ENCODE results near the gene ANKS4B.
A peak's percentile ranks its signal among the peaks of the same experiment; 100 is the strongest.

Gene ANKS4B

DNA sequence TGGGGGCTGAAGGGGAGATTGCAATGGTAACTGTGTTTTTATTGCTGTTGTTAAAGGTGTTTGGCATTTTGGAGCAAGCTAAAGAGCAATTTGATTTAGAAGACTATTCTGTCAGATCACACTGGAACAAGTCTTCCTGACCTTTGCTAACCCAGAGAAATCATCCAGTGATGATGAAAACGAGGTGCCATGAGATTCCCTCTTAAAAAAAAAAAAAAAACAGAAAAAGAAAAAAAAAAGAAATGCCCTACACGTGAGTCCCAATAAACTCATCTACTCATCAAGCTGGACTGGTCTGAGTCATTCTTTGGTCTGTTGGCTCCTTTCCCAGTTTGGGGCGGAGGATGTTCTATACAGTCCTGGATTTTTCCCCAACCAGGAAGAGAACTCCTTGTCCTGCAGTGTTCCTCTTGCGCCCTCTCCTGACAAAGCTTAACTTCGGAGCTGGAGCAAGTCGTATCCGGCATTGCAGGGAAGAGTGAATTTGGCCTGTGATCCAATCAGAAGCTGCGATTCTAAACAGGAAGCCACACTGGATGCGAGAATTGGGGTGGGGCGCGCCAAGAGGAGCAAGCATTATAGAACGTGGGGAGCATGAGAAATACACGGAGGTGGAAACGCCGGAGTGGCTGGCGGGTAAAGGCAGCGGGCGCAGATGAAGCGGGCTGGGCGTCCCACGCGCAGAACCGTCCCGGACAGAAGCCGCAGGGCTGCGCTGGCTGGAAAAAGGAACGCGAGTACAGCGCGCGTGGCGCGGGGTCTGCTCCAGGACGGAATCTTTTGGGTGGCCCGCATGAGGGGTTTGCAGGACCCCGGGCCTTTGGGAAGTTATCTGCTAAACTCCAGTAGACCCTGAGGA, 67.0 kb downstream of the ANKS4B start (continued):
- TF ChIP-seq ZNF561 (tag by site-specific recombination; IDR thresholded peaks at IDR 0.05; ENCODE audit: borderline replicate concordance) (0 out of 2 replicates have a peak, but pooled peaks have one; percentile 52), ZNF629 (tag by site-specific recombination; IDR thresholded peaks at IDR 0.05) (peak; percentile 86), ZNF600 (tag by site-specific recombination; IDR thresholded peaks at IDR 0.05) (peak; percentile 90), ZXDB (tag by site-specific recombination; IDR thresholded peaks at IDR 0.05) (peak; percentile 84; the same call in 1 of the 2 replicates), ZNF24 (tag by site-specific recombination; IDR thresholded peaks at IDR 0.05) (peak; percentile 81; the same call in 1 of the 2 replicates), ZNF239 (tag by site-specific recombination; IDR thresholded peaks at IDR 0.05) (no peak), ZIC2 (tag by site-specific recombination; IDR thresholded peaks at IDR 0.05) (0 out of 2 replicates have a peak, but pooled peaks have one; percentile 11), BCL11A (tag by site-specific recombination; IDR thresholded peaks at IDR 0.05; ENCODE audit: low read depth) (0 out of 2 replicates have a peak, but pooled peaks have one; percentile 22), MZF1 (tag by site-specific recombination; IDR thresholded peaks at IDR 0.05; ENCODE audit: borderline replicate concordance) (no peak), SP3 (tag by site-specific recombination; IDR thresholded peaks at IDR 0.05) (peak; percentile 52), IKZF3 (tag by site-specific recombination; IDR thresholded peaks at IDR 0.05) (peak; percentile 100), ZNF660 (tag by site-specific recombination; IDR thresholded peaks at IDR 0.05) (peak; percentile 93), ZNF341 (tag by site-specific recombination; IDR thresholded peaks at IDR 0.05; ENCODE audit: low read depth) (peak; percentile 80), ZFP69B (tag by site-specific recombination; IDR thresholded peaks at IDR 0.05) (peak; percentile 91), FEZF1 (tag by site-specific recombination; IDR thresholded peaks at IDR 0.05) (peak; percentile 35; the same call in 1 of the 2 replicates), KLF9 (tag by site-specific recombination; IDR thresholded peaks at IDR 0.05; ENCODE audit: low read depth) (no peak; the same call in 1 of the 2 replicates), ZNF654 (tag by site-specific recombination; IDR thresholded peaks at IDR 0.05; ENCODE audit: low read depth) (peak; percentile 100)
- TF ChIP-seq, protein P1, sequence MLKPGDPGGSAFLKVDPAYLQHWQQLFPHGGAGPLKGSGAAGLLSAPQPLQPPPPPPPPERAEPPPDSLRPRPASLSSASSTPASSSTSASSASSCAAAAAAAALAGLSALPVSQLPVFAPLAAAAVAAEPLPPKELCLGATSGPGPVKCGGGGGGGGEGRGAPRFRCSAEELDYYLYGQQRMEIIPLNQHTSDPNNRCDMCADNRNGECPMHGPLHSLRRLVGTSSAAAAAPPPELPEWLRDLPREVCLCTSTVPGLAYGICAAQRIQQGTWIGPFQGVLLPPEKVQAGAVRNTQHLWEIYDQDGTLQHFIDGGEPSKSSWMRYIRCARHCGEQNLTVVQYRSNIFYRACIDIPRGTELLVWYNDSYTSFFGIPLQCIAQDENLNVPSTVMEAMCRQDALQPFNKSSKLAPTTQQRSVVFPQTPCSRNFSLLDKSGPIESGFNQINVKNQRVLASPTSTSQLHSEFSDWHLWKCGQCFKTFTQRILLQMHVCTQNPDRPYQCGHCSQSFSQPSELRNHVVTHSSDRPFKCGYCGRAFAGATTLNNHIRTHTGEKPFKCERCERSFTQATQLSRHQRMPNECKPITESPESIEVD (tag by site-specific recombination; IDR thresholded peaks at IDR 0.05): peak; percentile 86
- TF ChIP-seq, protein P2, sequence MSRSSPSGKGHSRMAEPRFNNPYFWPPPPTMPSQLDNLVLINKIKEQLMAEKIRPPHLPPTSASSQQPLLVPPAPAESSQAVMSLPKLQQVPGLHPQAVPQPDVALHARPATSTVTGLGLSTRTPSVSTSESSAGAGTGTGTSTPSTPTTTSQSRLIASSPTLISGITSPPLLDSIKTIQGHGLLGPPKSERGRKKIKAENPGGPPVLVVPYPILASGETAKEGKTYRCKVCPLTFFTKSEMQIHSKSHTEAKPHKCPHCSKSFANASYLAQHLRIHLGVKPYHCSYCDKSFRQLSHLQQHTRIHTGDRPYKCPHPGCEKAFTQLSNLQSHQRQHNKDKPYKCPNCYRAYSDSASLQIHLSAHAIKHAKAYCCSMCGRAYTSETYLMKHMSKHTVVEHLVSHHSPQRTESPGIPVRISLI (tag by site-specific recombination; IDR thresholded peaks at IDR 0.05): peak; percentile 100
- TF ChIP-seq, protein P3, sequence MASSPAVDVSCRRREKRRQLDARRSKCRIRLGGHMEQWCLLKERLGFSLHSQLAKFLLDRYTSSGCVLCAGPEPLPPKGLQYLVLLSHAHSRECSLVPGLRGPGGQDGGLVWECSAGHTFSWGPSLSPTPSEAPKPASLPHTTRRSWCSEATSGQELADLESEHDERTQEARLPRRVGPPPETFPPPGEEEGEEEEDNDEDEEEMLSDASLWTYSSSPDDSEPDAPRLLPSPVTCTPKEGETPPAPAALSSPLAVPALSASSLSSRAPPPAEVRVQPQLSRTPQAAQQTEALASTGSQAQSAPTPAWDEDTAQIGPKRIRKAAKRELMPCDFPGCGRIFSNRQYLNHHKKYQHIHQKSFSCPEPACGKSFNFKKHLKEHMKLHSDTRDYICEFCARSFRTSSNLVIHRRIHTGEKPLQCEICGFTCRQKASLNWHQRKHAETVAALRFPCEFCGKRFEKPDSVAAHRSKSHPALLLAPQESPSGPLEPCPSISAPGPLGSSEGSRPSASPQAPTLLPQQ (tag by site-specific recombination; IDR thresholded peaks at IDR 0.05): peak; percentile 92
- TF ChIP-seq, protein P4, sequence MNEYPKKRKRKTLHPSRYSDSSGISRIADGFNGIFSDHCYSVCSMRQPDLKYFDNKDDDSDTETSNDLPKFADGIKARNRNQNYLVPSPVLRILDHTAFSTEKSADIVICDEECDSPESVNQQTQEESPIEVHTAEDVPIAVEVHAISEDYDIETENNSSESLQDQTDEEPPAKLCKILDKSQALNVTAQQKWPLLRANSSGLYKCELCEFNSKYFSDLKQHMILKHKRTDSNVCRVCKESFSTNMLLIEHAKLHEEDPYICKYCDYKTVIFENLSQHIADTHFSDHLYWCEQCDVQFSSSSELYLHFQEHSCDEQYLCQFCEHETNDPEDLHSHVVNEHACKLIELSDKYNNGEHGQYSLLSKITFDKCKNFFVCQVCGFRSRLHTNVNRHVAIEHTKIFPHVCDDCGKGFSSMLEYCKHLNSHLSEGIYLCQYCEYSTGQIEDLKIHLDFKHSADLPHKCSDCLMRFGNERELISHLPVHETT (tag by site-specific recombination; IDR thresholded peaks at IDR 0.05): peak; percentile 84
- TF ChIP-seq, protein P5, sequence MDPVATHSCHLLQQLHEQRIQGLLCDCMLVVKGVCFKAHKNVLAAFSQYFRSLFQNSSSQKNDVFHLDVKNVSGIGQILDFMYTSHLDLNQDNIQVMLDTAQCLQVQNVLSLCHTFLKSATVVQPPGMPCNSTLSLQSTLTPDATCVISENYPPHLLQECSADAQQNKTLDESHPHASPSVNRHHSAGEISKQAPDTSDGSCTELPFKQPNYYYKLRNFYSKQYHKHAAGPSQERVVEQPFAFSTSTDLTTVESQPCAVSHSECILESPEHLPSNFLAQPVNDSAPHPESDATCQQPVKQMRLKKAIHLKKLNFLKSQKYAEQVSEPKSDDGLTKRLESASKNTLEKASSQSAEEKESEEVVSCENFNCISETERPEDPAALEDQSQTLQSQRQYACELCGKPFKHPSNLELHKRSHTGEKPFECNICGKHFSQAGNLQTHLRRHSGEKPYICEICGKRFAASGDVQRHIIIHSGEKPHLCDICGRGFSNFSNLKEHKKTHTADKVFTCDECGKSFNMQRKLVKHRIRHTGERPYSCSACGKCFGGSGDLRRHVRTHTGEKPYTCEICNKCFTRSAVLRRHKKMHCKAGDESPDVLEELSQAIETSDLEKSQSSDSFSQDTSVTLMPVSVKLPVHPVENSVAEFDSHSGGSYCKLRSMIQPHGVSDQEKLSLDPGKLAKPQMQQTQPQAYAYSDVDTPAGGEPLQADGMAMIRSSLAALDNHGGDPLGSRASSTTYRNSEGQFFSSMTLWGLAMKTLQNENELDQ (tag by site-specific recombination; IDR thresholded peaks at IDR 0.05; ENCODE audit: low read depth): no peak
- TF ChIP-seq, protein P6, sequence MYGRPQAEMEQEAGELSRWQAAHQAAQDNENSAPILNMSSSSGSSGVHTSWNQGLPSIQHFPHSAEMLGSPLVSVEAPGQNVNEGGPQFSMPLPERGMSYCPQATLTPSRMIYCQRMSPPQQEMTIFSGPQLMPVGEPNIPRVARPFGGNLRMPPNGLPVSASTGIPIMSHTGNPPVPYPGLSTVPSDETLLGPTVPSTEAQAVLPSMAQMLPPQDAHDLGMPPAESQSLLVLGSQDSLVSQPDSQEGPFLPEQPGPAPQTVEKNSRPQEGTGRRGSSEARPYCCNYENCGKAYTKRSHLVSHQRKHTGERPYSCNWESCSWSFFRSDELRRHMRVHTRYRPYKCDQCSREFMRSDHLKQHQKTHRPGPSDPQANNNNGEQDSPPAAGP (tag by site-specific recombination; IDR thresholded peaks at IDR 0.05): peak; percentile 68
- TF ChIP-seq, protein P7, sequence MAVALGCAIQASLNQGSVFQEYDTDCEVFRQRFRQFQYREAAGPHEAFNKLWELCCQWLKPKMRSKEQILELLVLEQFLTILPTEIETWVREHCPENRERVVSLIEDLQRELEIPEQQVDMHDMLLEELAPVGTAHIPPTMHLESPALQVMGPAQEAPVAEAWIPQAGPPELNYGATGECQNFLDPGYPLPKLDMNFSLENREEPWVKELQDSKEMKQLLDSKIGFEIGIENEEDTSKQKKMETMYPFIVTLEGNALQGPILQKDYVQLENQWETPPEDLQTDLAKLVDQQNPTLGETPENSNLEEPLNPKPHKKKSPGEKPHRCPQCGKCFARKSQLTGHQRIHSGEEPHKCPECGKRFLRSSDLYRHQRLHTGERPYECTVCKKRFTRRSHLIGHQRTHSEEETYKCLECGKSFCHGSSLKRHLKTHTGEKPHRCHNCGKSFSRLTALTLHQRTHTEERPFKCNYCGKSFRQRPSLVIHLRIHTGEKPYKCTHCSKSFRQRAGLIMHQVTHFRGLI (tag by site-specific recombination; IDR thresholded peaks at IDR 0.05): 0 out of 2 replicates have a peak, but pooled peaks have one; percentile 56

Data from HEK293 (cell line).